SK-N-SH (cell line): Measurements from ENCODE around the gene DNAH7. TPM values are rescaled to one million over a fixed set of nuclear protein-coding genes. Genes with fewer than 3 reads are reported as not detected.
A peak's percentile ranks its signal among the peaks of the same experiment; 100 is the strongest.

Experiments used
- CTCF ChIA-PET: fragments of 300-600, 350-600 bp; formaldehyde crosslinking; extraction: SDS; loops from one replicate; lab custom pipeline; 2021; lab: Yijun Ruan, JAX
- POLR2A ChIA-PET: fragments of 350-600 bp; sonication (Branson Sonifier 250); formaldehyde crosslinking; extraction: SDS; loops from one replicate; lab custom pipeline; 2020; ENCODE audit warnings: antibody characterized with exemption, inconsistent platforms; lab: Yijun Ruan, JAX
- DNase-seq: peaks from one replicate; pipeline ENCODE4 v3.0.0; 2012
- H2AFZ ChIP-seq: fragments of 200-600 bp; sonication (generic); 2 replicates; pipeline ENCODE4 v1.8.1; 2016; ENCODE audit warnings: antibody characterized with exemption, mild to moderate bottlenecking, low read depth
- H3F3A ChIP-seq: fragments of 200-600 bp; sonication (generic); replicated peaks from 2 replicates; pipeline ENCODE3; 2016; ENCODE audit warnings: antibody characterized with exemption, mild to moderate bottlenecking; ENCODE audit not compliant: insufficient read depth
- H3K27ac ChIP-seq, 2 experiments: fragments of 200-500 bp in 1 of 2; fragments of 200-600 bp in 1 of 2; sonication (Bioruptor generic) in 1 of 2; sonication (generic), shearing (Covaris generic) in 1 of 2; 2 replicates each; pipeline versions ENCODE4 v1.5.1 to v1.6.1; 2014 to 2016; ENCODE audit warnings: low read depth in 2 of 2, inconsistent platforms in 1 of 2, low read length in 1 of 2, mild to moderate bottlenecking in 1 of 2, mixed read lengths in 1 of 2
- H3K27me3 ChIP-seq: fragments of 200-600 bp; sonication (generic), shearing (Covaris generic); 2 replicates; pipeline ENCODE4 v1.6.1; 2016; ENCODE audit warnings: mixed run types; ENCODE audit not compliant: insufficient read depth
- H3K36me3 ChIP-seq, 2 experiments: fragments of 200-500 bp in 1 of 2; fragments of 200-600 bp in 1 of 2; sonication (Bioruptor generic) in 1 of 2; sonication (generic) in 1 of 2; replicated peaks in 1 of 2; 2 replicates each; pipeline versions ENCODE3 to v1.5.1; 2014 to 2016; ENCODE audit warnings: low read length in 1 of 2, mild to moderate bottlenecking in 1 of 2; ENCODE audit not compliant: insufficient read depth in 2 of 2, control insufficient read depth in 1 of 2
- H3K4me1 ChIP-seq, 2 experiments: fragments of 200-500 bp in 1 of 2; fragments of 200-600 bp in 1 of 2; sonication (Bioruptor generic) in 1 of 2; sonication (generic), shearing (Covaris generic) in 1 of 2; 2 replicates each; pipeline versions ENCODE4 v1.5.1 to v1.6.1; 2014 to 2016; ENCODE audit warnings: low read depth in 1 of 2, low read length in 1 of 2, mixed run types in 1 of 2; ENCODE audit not compliant: insufficient read depth in 2 of 2, control insufficient read depth in 1 of 2
- H3K4me2 ChIP-seq: fragments of 200-600 bp; sonication (generic), shearing (Covaris generic); 2 replicates; pipeline ENCODE4 v1.6.1; 2017; ENCODE audit warnings: mixed run types
- H3K4me3 ChIP-seq, 2 experiments: fragments of 200-500 bp in 1 of 2; fragments of 200-600 bp in 1 of 2; sonication (Bioruptor generic) in 1 of 2; sonication (generic), shearing (Covaris generic) in 1 of 2; 2 replicates each; pipeline versions ENCODE4 v1.5.1 to v1.8.1; 2014 to 2016; ENCODE audit warnings: low read depth in 2 of 2, inconsistent platforms in 1 of 2, low read length in 1 of 2, mild to moderate bottlenecking in 1 of 2, mixed read lengths in 1 of 2, moderate library complexity in 1 of 2
- H3K79me2 ChIP-seq: fragments of 200-600 bp; sonication (generic); 2 replicates; pipeline ENCODE4 v1.8.1; 2017; ENCODE audit warnings: mild to moderate bottlenecking; ENCODE audit not compliant: insufficient read depth
- H3K9ac ChIP-seq: fragments of 200-600 bp; sonication (generic); 2 replicates; pipeline ENCODE4 v1.6.1; 2017; ENCODE audit warnings: mixed run types
- H3K9me2 ChIP-seq: fragments of 200-600 bp; sonication (generic); 2 replicates; pipeline ENCODE4 v1.6.1; 2017; ENCODE audit warnings: mixed run types
- H3K9me3 ChIP-seq: fragments of 200-600 bp; sonication (generic); 2 replicates; pipeline ENCODE4 v1.6.1; 2017; ENCODE audit warnings: mixed run types, mild to moderate bottlenecking, moderate library complexity
- H4K20me1 ChIP-seq: fragments of 200-600 bp; sonication (generic); 2 replicates; pipeline ENCODE4 v1.6.1; 2017; ENCODE audit warnings: mild to moderate bottlenecking, mixed run types; ENCODE audit not compliant: insufficient read depth
- CHD2 ChIP-seq: fragments of 150-350 bp; IDR thresholded peaks from 2 replicates; pipeline ENCODE4 v1.6.1; 2018; ENCODE audit warnings: low read length; ENCODE audit not compliant: partially characterized antibody
- EZH2phosphoT487 ChIP-seq: fragments of 200-600 bp; sonication (generic); IDR thresholded peaks from 2 replicates; pipeline ENCODE4 v1.6.1; 2017; ENCODE audit warnings: low read depth, mixed run types, mild to moderate bottlenecking, antibody characterized with exemption, moderate library complexity, borderline replicate concordance
- FOXM1 ChIP-seq: IDR thresholded peaks from 2 replicates; pipeline ENCODE4 v1.4.0; 2012; ENCODE audit warnings: low read depth, mild to moderate bottlenecking
- GABPA ChIP-seq: IDR thresholded peaks from 2 replicates; pipeline ENCODE4 v1.4.0; 2012; ENCODE audit warnings: low read depth, mild to moderate bottlenecking
- GATA2 ChIP-seq: sonication (generic); formaldehyde crosslinking; IDR thresholded peaks from 2 replicates; pipeline ENCODE4 v1.5.0; 2020; ENCODE audit warnings: mild to moderate bottlenecking, missing genetic modification reagents
- IRF3 ChIP-seq: fragments of 150-350 bp; IDR thresholded peaks from 2 replicates; pipeline ENCODE4 v1.6.1; 2016; ENCODE audit warnings: mild to moderate bottlenecking, low read depth, low read length
- JUND ChIP-seq: IDR thresholded peaks from 2 replicates; pipeline ENCODE4 v1.4.0; 2012
- MEF2A ChIP-seq: IDR thresholded peaks from 2 replicates; pipeline ENCODE4 v1.4.0; 2012; ENCODE audit warnings: low read depth, borderline replicate concordance
- NFIC ChIP-seq: IDR thresholded peaks from 2 replicates; pipeline ENCODE4 v1.4.0; 2012; ENCODE audit warnings: borderline replicate concordance
- RAD21 ChIP-seq: IDR thresholded peaks from 2 replicates; pipeline ENCODE4 v1.6.1; 2012; ENCODE audit warnings: mild to moderate bottlenecking, low read length
- RCOR1 ChIP-seq: fragments of 150-350 bp; IDR thresholded peaks from 2 replicates; pipeline ENCODE4 v1.6.1; 2017; ENCODE audit warnings: antibody characterized with exemption, low read length
- REST ChIP-seq: IDR thresholded peaks from 2 replicates; pipeline ENCODE4 v1.6.1; 2012; ENCODE audit warnings: mild to moderate bottlenecking, low read depth, low read length, moderate library complexity
- SIN3A ChIP-seq: IDR thresholded peaks from 2 replicates; pipeline ENCODE4 v1.6.1; 2012; ENCODE audit warnings: low read depth, mild to moderate bottlenecking, low read length, moderate library complexity, borderline replicate concordance
- SMC3 ChIP-seq: IDR thresholded peaks from 2 replicates; pipeline ENCODE4 v1.6.1; 2012; ENCODE audit warnings: low read depth, low read length, improper control_type of control experiment
- TAF1 ChIP-seq: IDR thresholded peaks from 2 replicates; pipeline ENCODE4 v1.6.1; 2012; ENCODE audit warnings: low read depth, mild to moderate bottlenecking, low read length, moderate library complexity, borderline replicate concordance
- TCF12 ChIP-seq: IDR thresholded peaks from 2 replicates; pipeline ENCODE4 v1.4.0; 2012
- USF1 ChIP-seq: IDR thresholded peaks from 2 replicates; pipeline ENCODE4 v1.4.0; 2012; ENCODE audit warnings: low read depth, borderline replicate concordance
- YY1 ChIP-seq: IDR thresholded peaks from 2 replicates; pipeline ENCODE4 v1.4.0; 2012; ENCODE audit warnings: low read depth, mild to moderate bottlenecking
- ZBTB33 ChIP-seq: IDR thresholded peaks from 2 replicates; pipeline ENCODE4 v1.4.0; 2012; ENCODE audit warnings: low read depth, borderline replicate concordance
- WGBS: methylation state at CpG from one replicate; pipeline ENCODE4 v1.1.6; 2017; ENCODE audit warnings: low lambda C conversion rate; 5-methylcytosine and 5-hydroxymethylcytosine counted together
- polyA plus RNA-seq, 3 experiments: library from polyadenylated mRNA; depleted of rRNA; stranded (reverse); fragments of >200 nt; gene quantifications; 2 replicates each; pipeline ENCODE4 v1.2.3, GENCODE V29; 2012

DNAH7 gene
- polyA plus RNA-seq, 1 of the 3 experiments (the other 2 are of a cell fraction), result 1.2 TPM

- no peak overlapping the region for H3K27ac ChIP-seq
- no peaks in the 10 kb centered on the region for H3K9me2 ChIP-seq
- H3F3A ChIP-seq, result peaks cover 7% of the 10 kb centered on the region
- ChIA-PET POLR2A (no interaction called here), CTCF (interaction anchor here (0.6 to 3.7 kb wide), 32 partner anchors 8 to 729 kb away, joined by 3 to 81 read pairs (median 4); partner anchors contain the start of genes DNAH7 and STK17B)
- no peak overlapping the region for H3K9ac ChIP-seq
- 79% methylated on average over 1 of the region's 1 CpG for WGBS
- 0 out of 2 replicates have a peak overlapping the region, but pooled peaks have one; percentile 23 for H3K4me2 ChIP-seq
- H3K4me3 ChIP-seq, result no peak overlapping the region
- no peaks in the 10 kb centered on the region for H3K4me1 ChIP-seq
- H3K36me3 ChIP-seq, result no peaks in the 10 kb centered on the region
- no peaks in the 10 kb centered on the region for H3K27me3 ChIP-seq
- no peaks in the 10 kb centered on the region for H4K20me1 ChIP-seq
- H2AFZ ChIP-seq, result no peak overlapping the region
- no peak for DNase-seq
- H3K9me3 ChIP-seq, result no peaks in the 10 kb centered on the region
- no peak for TF ChIP-seq MEF2A
- no peak for TF ChIP-seq JUND
- no peak for TF ChIP-seq GATA2 (CRISPR knock-in tag)
- TF ChIP-seq FOXM1, result no peak
- TF ChIP-seq GABPA, result no peak
- TF ChIP-seq REST, result no peak
- no peak for TF ChIP-seq USF1
- no peak for TF ChIP-seq ZBTB33
- no peak for TF ChIP-seq RCOR1
- TF ChIP-seq RAD21, result no peak
- TF ChIP-seq IRF3, result no peak
- TF ChIP-seq YY1, result no peak
- no peak for TF ChIP-seq SMC3
- no peak for TF ChIP-seq NFIC
- no peak for TF ChIP-seq TAF1
- TF ChIP-seq EZH2phosphoT487, result no peak
- TF ChIP-seq SIN3A, result no peak
- TF ChIP-seq CHD2, result no peak
- TF ChIP-seq TCF12, result no peak
- H3K79me2 ChIP-seq, result no peaks in the 10 kb centered on the region
Observed at GRCh38 chr2:196079052-196079451, 10.4 kb upstream of the DNAH7 start.
